Colon (tissue), 2 donors: ENCODE data around the gene CEP57L1.
A peak's percentile ranks its signal among the peaks of the same experiment; 100 is the strongest.
"Not testable (repeated sequence)": the region's sequence is repeated elsewhere in the genome, so short reads cannot be mapped to it uniquely, and the experiment has no call there.

Source experiments
- FAIRE-seq: peaks from 2 replicates; lab custom pipeline; 2012; peaks lifted over from hg19 to GRCh38; lab: Jason Lieb, UNC
- donor health status: control.
- donor health status: control.

The CEP57L1 gene

GRCh38 chr6:109073344-109074132, 21.8 kb upstream of the CEP57L1 start:
- FAIRE-seq, result peak; percentile 74

- FAIRE-seq, result no peak
Measured at GRCh38 chr6:109074133-109074415, 21.2 kb upstream of the CEP57L1 start.

GRCh38 chr6:109075934-109076333, 19.4 kb upstream of the CEP57L1 start:
- no peak for FAIRE-seq

DNA sequence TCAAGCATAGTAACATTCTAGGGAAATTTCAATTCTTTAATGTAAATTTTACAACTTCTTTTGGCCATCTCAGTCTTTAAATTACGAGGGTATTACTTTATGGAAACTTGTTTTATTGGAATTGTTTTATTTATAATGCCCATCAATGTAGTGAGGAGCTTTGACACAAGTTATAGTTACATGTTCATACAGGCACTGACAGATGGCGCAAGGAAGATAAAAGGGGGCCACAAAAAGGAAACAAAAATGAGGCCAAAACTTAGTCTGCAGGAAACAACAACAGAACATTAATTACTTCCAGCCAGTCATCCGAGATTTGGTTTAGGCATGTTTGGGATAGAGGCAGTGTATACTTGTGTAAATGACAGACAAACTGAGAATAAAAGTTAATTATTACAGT, 18.9 kb upstream of the CEP57L1 start:
- FAIRE-seq, result no peak

DNA sequence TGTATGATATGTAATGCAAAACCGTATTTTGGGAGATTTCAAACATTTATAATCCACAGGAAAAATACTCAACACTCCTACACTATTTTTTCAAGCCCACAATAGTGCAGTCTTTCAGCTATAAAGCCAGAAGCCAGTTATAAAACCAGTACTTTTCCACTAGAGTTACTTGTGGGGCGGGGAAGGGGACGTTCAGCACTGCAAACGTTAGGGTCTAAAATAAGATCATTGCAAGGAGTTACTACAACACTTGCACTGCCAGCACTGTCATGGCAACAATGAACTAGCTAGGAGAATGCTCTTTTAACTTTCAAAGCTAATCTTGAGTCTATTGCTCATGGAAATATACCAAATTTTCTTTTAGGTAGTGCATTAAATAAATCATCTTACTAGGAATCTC, 15.3 kb upstream of the CEP57L1 start:
- FAIRE-seq, result no peak

DNA sequence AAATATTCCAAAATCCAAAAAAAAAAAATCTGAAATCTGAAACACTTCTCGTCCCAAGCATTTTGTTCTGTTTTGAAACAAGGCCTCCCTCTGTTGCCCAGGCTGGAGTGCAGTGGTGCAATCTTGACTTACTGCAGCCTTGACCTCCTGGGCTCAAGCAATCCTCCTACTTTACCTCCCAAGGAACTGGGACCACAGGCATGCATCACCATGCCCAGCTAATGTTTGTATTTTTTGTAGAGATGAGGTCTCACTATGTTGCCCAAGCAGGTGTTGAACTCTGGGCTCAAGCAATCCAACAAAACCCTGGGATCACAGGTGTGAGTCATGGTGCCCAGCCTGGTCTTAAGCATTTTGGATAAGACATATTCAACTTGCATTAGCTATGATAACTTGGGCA, 14.3 kb upstream of the CEP57L1 start:
- no peak for FAIRE-seq

GRCh38 chr6:109081516-109082187, 13.7 kb upstream of the CEP57L1 start:
- FAIRE-seq, result no peak

GRCh38 chr6:109082188-109082577, 13.1 kb upstream of the CEP57L1 start:
- no peak for FAIRE-seq

DNA sequence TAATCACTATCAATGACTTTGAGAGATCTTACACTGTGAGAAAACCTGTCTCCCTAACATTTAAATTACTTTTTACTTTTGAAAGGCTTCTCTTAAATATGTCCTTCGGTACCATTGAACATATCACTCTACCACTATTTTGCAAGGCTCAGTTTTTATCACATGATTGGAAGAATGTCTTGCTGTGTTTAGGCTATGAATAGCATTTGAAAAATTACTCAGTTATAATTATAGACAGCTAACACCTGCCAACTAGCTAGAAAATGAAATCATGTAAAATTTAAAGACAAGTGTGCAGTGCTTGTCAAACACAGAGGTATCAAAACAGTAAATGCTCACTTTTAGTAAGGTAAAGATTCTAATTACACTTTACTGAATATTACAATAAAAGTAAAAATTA, 11.7 kb upstream of the CEP57L1 start:
- FAIRE-seq, result no peak

DNA sequence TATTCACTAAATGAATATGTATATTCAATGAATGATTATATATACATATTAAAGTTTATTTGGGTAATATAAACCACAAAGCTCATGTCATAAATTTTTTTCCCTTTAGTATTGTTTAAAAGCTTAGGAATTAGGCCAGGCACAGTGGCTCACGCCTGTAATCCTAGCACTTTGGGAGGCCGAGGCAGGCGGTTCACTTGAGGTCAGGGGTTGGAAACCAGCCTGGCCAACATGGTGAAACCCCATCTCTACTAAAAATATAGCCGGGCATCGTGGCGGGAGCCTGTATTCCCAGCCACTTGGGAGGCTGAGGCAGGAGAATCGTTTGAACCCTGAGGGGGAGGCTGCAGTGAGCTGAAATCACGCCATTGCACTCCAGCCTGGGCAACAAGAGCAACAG, 11.2 kb upstream of the CEP57L1 start:
- not testable (repeated sequence) for FAIRE-seq

DNA sequence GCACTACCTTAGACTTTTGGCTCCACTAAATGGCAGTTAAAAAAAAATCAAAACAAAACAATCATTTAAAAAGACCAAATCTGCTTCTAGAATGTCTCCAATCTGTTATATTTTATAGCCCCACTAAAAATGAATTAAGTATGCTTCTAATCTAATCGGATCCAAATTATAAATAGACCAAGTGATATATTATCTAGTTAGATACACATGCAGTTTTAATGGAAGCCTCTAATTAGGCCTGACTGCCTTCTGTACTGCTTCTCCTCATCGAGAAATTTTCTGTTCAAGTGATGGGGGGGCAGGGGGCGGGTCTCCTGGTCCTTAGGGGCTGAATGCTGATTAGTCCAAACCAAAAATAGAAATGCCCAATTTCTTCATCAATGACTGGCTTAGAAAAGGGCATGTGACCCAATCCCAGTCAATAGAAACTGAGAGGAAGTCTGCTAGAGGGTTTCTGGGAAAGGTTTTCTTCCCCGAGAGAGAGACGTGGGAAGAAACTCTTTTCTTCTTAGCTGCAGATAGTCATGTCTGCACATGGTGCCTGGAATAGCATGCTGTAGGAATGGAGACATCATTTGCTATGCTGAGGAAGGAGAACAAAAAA, 7.5 kb upstream of the CEP57L1 start:
- FAIRE-seq, result no peak

- no peak for FAIRE-seq
Measured at GRCh38 chr6:109088995-109089394, 6.3 kb upstream of the CEP57L1 start.

DNA sequence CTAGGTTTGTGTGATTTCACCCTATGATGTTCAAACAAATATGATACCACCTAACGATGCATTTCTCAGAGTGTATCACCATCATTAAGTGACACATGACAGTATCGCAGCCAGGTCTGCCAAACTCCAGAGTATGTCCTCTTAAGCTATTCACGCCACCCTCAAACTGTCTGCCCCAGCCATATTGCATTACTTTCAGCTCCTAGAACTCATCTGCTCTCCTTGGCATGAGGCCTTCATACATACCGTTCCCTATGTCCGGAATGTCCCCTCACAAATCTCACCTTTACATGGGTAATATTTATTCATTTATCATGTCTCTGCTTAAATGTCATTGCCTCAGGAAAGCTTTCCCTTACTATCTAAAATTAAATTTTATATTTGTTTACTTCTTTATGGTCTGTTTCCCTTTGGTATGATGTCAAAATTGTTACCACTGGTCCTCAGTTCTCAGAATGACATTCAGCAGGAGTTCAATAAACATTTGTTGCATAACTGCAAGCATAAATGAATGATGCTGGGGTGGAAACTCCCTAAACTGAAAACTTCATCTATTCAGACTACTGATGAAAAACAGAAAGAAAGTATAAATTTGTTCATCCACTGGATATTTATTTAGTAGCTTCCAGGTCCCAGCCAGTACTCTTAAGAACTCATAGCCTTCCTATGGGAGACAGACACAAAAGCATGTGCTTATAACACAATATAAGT, 3.8 kb upstream of the CEP57L1 start:
- no peak for FAIRE-seq

- no peak for FAIRE-seq
Measured at GRCh38 chr6:109092074-109092473, 3.2 kb upstream of the CEP57L1 start.

DNA sequence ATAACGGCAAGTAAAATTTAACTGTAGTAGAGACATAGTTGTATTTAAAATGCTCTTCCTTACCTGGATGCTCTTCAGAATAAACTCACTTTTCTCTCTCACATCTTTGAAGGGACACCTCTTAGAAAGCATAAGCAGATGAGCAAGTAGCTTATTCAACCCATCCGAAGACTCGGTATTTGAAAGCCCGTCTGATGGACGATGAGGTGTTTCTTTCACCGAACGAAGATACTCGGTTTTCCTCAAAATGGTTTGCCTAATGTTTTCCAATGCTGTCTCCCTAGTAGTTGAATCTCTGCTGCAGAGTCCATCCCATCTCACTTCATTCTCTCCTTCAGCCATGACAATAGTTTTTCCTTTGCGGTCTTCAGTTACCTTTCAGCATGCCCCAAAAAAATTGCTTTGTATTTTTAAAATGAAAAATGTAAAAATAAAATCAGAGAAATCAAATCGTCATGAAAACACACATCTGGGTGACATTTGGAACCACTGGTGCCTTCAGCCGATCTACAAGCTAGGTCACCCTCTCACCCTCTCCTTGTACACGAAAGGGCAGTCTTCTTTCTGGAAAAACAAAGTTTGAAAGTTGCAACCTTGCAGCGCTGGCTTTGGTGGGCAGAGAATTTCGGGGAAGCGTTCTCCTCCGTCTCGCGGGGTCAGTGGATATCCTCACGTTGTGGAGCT, 1.4 kb upstream of the CEP57L1 start:
- no peak for FAIRE-seq

DNA sequence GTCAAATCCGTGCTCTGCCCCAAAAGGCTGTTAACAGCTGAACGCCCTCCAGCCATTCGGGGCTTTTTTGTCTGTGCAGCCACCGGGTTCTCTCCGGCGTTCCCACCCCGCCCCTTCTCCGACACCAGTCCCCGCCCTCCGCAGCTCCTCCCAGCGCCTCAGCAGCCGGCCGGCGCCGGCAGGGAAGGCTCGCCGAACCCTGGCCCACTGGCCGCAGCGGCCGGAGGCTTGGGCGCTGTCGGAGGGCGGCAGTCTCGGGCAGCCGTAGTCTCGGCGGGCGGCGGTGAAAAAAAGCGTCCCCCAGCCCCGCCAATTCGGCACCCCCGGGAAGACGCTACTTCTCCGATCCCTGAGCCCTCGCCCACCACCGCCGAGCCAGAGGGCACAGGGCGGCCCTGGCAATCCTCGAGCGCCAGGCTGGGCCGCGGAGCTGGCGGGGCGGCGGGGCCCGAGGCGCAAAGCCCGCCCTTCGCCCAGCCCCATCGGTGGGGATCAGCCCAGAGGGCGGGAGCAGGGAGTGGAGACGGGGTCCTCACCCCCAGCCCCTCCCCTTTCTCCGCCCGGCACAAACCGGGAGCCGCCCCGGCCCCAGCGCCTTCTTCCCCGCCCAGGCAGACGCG, 781 bp upstream of the CEP57L1 start, which contains the start of gene SESN1:
Gene SESN1 (minus strand): TSS at position 431 of the 620 bp plus-strand sequence. CDS start 773 bp downstream, outside the sequence.
- no peak for FAIRE-seq

DNA sequence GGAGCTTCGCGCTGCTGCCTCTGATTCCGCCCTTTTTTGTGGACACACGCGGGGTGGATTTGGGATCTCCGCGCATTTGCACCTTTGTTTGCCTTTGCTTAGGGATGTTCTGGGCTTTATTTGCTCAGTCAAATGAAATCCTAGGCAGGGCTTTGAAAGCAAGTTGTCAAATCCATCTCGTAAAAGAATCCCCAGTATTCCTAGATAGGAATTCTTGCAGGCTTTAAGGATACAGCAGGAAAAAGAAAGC, 453 bp downstream of the CEP57L1 start:
- no peak for FAIRE-seq

DNA sequence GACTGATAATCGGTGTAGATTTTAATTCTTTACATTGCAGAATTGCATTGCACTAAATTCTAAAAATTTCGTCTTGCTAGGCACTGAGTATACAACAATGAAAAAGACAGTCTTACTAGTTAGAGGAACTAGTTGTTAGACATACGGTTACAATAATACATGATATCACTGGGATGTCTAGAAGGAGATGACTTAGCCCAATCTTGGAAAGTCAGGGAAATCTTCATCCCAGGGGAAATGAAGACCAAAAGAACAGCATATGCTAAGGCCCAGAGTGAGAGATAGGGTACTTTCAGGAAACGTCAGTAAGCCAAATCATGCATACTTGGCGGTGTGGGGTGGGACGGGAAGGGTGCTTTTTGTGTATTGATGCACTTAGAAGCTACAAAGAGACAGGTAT, 901 bp downstream of the CEP57L1 start:
- no peak for FAIRE-seq

DNA sequence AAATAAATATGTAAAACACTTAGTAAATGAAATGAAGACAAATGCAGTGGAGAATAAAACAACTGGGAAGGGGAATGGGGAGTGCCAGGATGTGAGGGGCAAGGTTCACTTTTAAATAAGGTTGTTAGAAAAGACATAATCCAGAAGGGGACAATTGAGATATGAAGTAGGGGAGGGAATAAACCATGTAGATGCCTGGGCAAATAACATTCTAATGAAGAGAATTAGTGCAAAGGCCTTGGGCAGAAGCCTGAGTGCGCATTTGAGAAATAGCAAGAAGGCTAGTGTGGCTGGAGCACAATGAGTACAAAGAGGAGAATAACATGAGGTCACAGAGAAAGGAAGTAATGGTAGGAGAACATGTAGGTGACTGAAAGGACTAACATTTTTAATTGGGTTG, 2.4 kb downstream of the CEP57L1 start:
- FAIRE-seq, result no peak

DNA sequence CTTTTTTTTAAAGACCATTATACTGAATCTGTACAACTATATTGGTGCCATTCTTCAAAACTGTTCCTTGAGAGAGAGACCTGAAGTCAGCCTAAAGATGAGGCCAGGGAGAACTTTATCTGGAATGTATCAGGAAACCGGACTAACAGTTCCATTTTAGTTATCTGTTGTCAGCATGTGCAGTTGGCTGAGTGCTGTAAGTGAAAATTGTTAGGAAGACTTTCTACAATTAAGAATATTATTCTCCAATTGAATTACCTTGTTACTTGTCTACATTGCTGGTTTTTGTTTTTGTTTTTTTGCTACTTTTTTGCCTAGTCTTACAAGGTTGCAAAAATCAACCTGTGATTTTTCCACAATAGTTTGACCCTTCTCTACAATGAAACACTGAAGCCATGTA, 7.5 kb downstream of the CEP57L1 start:
- no peak for FAIRE-seq

DNA sequence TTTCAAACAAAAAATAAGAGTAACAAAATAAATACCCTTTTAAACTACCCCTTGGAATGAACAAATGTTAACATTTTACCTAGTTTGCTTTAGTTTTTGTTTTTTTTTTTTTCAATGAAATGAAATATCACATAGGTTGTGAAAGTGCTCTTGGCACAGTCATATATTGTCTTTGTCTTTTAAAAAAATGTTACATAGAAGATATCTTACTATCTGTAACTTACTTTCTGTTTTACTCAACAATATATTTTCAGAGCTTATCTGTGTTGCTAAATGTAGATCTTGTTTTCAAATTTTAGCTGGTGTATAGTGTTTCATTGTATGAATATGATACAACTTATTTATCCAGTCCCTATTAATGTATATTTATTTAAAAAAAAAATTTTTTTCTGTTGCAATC, 8.6 kb downstream of the CEP57L1 start:
- no peak for FAIRE-seq

- FAIRE-seq, result no peak
Measured at GRCh38 chr6:109104512-109104911, 9.2 kb downstream of the CEP57L1 start.
